ENCODE measurements around the gene ELP6.
A peak's percentile ranks its signal among the peaks of the same experiment; 100 is the strongest.
"Not testable (repeated sequence)": the region's sequence is repeated elsewhere in the genome, so short reads cannot be mapped to it uniquely, and the experiment has no call there.

Gene ELP6

GRCh38 chr3:47515100-47515499 is 1.6 kb upstream of the ELP6 start:
- TF ChIP-seq CTCF (IDR thresholded peaks at IDR 0.05; ENCODE audit: insufficient read depth, low read depth, low read length, missing control alignments) = no peak
- DNase-seq (ENCODE audit: low read depth) = no peak
- no peak overlapping the region for H3K4me3 ChIP-seq (ENCODE audit: low read length)

- no peak for TF ChIP-seq CTCF (IDR thresholded peaks at IDR 0.05; ENCODE audit: insufficient read depth, low read depth, low read length, missing control alignments)
- DNase-seq (ENCODE audit: low read depth) = peak; percentile 27
- H3K4me3 ChIP-seq (ENCODE audit: low read length) = peak overlapping the region; percentile 80
These were observed 942 bp downstream of the ELP6 start for GRCh38 chr3:47512416-47513124.

- DNase-seq (ENCODE audit: low read depth); H3K4me3 ChIP-seq (ENCODE audit: low read length): not testable (repeated sequence)
These were observed 8.2 kb downstream of the ELP6 start for GRCh38 chr3:47505267-47505666.

- H3K4me3 ChIP-seq (ENCODE audit: low read length) = no peak overlapping the region
- DNase-seq (ENCODE audit: low read depth) = no peak
- no peak for TF ChIP-seq CTCF (IDR thresholded peaks at IDR 0.05; ENCODE audit: insufficient read depth, low read depth, low read length, missing control alignments)
These were observed 9.4 kb downstream of the ELP6 start for GRCh38 chr3:47504113-47504512.

DNA sequence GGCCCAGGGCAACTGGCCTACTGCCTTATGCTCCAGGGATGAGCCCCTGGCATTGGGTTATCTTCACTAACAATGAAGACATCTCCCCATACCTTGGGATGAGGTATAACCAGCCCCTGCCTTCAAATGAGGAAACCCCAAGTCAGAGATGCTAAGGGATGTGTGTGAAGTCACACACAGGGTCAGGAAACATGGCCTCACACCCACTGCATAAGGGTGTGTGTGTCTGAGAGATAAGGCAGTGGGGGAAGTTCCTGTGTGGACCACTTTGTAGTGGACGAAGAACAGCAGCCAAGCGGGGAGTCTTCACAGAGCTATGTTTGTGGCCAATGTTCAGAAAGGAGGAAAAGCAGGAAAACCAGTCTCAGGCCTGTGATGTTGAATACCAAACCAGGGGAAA is 10.5 kb downstream of the ELP6 start:
- no peak for TF ChIP-seq CTCF (IDR thresholded peaks at IDR 0.05; ENCODE audit: insufficient read depth, low read depth, low read length, missing control alignments)
- H3K4me3 ChIP-seq (ENCODE audit: low read length) = no peak overlapping the region
- DNase-seq (ENCODE audit: low read depth) = no peak

GRCh38 chr3:47496892-47497291 is 16.6 kb downstream of the ELP6 start:
- no peak for DNase-seq (ENCODE audit: low read depth)
- no peak overlapping the region for H3K4me3 ChIP-seq (ENCODE audit: low read length)
- no peak for TF ChIP-seq CTCF (IDR thresholded peaks at IDR 0.05; ENCODE audit: insufficient read depth, low read depth, low read length, missing control alignments)

DNA sequence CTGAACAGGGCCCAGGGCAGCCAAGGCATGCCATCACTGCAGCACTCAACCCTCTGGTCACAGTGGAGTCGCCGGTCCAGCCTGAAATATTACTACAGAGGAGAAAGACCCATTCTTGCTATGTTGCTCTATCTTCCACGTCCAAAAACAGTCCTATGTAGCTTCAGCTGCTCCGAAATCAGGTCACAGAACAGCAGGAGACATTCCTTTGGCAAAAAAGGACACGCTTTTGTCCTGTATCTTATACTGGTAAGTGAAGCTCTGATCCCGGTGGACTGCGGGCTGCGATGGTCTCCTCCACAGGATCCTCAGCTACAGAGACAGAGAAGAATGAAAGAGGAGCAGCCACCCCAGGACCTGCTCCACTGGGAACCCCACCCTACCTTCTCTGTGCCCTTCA is 17.6 kb downstream of the ELP6 start:
- no peak for TF ChIP-seq CTCF (IDR thresholded peaks at IDR 0.05; ENCODE audit: insufficient read depth, low read depth, low read length, missing control alignments)
- no peak for DNase-seq (ENCODE audit: low read depth)
- H3K4me3 ChIP-seq (ENCODE audit: low read length) = no peak overlapping the region

Measured in epithelial cell of esophagus (primary cell).